KMS-11 (cell line): ENCODE data around the gene FOXP3.

Source experiments
- H2AFZ ChIP-seq: fragments of 200-600 bp; sonication (generic); 2 replicates; pipeline ENCODE4 v1.6.1; 2016; ENCODE audit warnings: antibody characterized with exemption, mixed run types, low read depth
- H3K27ac ChIP-seq: fragments of 200-600 bp; sonication (generic); 2 replicates; pipeline ENCODE4 v1.6.1; 2016; ENCODE audit warnings: mild to moderate bottlenecking, mixed run types
- H3K27me3 ChIP-seq: fragments of 200-600 bp; sonication (generic); 2 replicates; pipeline ENCODE4 v1.6.1; 2017; ENCODE audit warnings: mild to moderate bottlenecking, low read depth, mixed run types, moderate library complexity; ENCODE audit not compliant: insufficient read depth
- H3K36me3 ChIP-seq: fragments of 200-600 bp; sonication (generic); 2 replicates; pipeline ENCODE4 v1.6.1; 2017; ENCODE audit warnings: mild to moderate bottlenecking, mixed run types; ENCODE audit not compliant: insufficient read depth
- H3K4me1 ChIP-seq: fragments of 200-600 bp; sonication (generic); 2 replicates; pipeline ENCODE4 v1.6.1; 2016; ENCODE audit warnings: mild to moderate bottlenecking, low read depth, mixed run types; ENCODE audit not compliant: poor library complexity, severe bottlenecking
- H3K4me2 ChIP-seq: fragments of 200-600 bp; sonication (generic); 2 replicates; pipeline ENCODE4 v1.7.0; 2016; ENCODE audit warnings: mild to moderate bottlenecking, mixed run types
- H3K4me3 ChIP-seq: fragments of 200-600 bp; sonication (generic); IDR thresholded peaks from 2 replicates; pipeline ENCODE4 v1.6.1; 2017; ENCODE audit warnings: low read depth, low read length, mixed read lengths; ENCODE audit not compliant: insufficient read depth
- H3K79me2 ChIP-seq: fragments of 200-600 bp; sonication (generic); 2 replicates; pipeline ENCODE4 v1.6.1; 2016; ENCODE audit warnings: low read depth, mixed run types; ENCODE audit not compliant: insufficient read depth
- H3K9ac ChIP-seq: fragments of 200-600 bp; sonication (generic); 2 replicates; pipeline ENCODE4 v1.6.1; 2016; ENCODE audit warnings: mild to moderate bottlenecking, mixed run types
- H4K20me1 ChIP-seq: fragments of 200-600 bp; sonication (generic); 2 replicates; pipeline ENCODE4 v1.6.1; 2016; ENCODE audit warnings: mild to moderate bottlenecking, mixed run types; ENCODE audit not compliant: insufficient read depth
- TF ChIP-seq, protein P1 (sequence below): fragments of 200-600 bp; sonication (generic); conservative IDR thresholded peaks from 2 replicates; pipeline ENCODE4 v1.6.1; 2017; ENCODE audit warnings: low read depth, mild to moderate bottlenecking, antibody characterized with exemption, low read length, moderate library complexity, mixed read lengths

FOXP3 gene

DNA sequence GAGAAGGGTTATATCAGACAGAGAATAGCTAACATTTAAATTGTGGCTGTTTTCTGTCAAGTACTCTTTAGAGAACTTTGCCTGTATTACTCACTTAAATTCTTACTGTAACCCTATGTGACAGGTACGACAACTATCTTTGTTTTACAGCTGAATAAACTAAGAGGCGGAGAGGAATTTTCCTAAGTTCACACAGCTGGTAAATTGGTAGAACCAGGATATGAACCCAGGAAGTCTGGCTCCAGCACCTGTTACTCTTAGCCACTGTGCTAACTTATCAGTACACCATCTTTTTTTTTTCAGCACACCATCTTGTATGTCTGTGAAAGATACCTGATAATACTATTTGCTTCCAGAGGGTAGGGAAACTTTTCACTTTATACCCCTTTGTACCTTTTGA lies 62.5 kb downstream of the FOXP3 start:
- TF ChIP-seq, protein P1, sequence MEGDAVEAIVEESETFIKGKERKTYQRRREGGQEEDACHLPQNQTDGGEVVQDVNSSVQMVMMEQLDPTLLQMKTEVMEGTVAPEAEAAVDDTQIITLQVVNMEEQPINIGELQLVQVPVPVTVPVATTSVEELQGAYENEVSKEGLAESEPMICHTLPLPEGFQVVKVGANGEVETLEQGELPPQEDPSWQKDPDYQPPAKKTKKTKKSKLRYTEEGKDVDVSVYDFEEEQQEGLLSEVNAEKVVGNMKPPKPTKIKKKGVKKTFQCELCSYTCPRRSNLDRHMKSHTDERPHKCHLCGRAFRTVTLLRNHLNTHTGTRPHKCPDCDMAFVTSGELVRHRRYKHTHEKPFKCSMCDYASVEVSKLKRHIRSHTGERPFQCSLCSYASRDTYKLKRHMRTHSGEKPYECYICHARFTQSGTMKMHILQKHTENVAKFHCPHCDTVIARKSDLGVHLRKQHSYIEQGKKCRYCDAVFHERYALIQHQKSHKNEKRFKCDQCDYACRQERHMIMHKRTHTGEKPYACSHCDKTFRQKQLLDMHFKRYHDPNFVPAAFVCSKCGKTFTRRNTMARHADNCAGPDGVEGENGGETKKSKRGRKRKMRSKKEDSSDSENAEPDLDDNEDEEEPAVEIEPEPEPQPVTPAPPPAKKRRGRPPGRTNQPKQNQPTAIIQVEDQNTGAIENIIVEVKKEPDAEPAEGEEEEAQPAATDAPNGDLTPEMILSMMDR, result no peak
- no peak overlapping the region for H3K4me2 ChIP-seq
- peaks cover 5% of the 10 kb centered on the region; the same call in 1 of the 2 replicates for H3K27me3 ChIP-seq
- H3K36me3 ChIP-seq, result no peaks in the 10 kb centered on the region
- H3K4me3 ChIP-seq, result no peak overlapping the region
- H4K20me1 ChIP-seq, result no peaks in the 10 kb centered on the region
- no peak overlapping the region for H2AFZ ChIP-seq
- no peak overlapping the region for H3K9ac ChIP-seq
- H3K4me1 ChIP-seq, result no peaks in the 10 kb centered on the region
- H3K79me2 ChIP-seq, result no peaks in the 10 kb centered on the region
- no peak overlapping the region for H3K27ac ChIP-seq
